ENCODE data around the gene DEPDC7. TPM values are rescaled to one million over a fixed set of nuclear protein-coding genes. Genes with fewer than 3 reads are reported as not detected.
"Not testable (repeated sequence)": the region's sequence is repeated elsewhere in the genome, so short reads cannot be mapped to it uniquely, and the experiment has no call there.

DEPDC7 gene
- total RNA-seq, 2 donors from 2014 or later: 8.3 to 8.6 TPM

- peak; percentile 61 for ATAC-seq
- DNase-seq; intact Hi-C loops (cut with DNase I, micrococcal nuclease): not testable (repeated sequence)
These were observed 34.1 kb downstream of the DEPDC7 start for GRCh38 chr11:33049565-33050408.

GRCh38 chr11:33052231-33052630, 36.6 kb downstream of the DEPDC7 start:
- no peak for ATAC-seq
- no peak for DNase-seq
- intact Hi-C loops (cut with DNase I, micrococcal nuclease): no loop called here

- ATAC-seq: no peak
- no peak for DNase-seq
- intact Hi-C loops (cut with DNase I, micrococcal nuclease): no loop called here
These were observed 39.7 kb downstream of the DEPDC7 start for GRCh38 chr11:33055375-33055774.

GRCh38 chr11:33057284-33057683, 41.6 kb downstream of the DEPDC7 start:
- intact Hi-C loops (cut with DNase I, micrococcal nuclease): no loop called here
- DNase-seq (no peak), ATAC-seq (no peak)

- ATAC-seq (no peak), DNase-seq (no peak)
- intact Hi-C loops (cut with DNase I, micrococcal nuclease): loop anchor here in 1 of 2 donors (5.0 kb wide), 1 partner anchor 102 kb away; no protein-coding TSS in a partner anchor
These were observed 43.8 kb downstream of the DEPDC7 start for GRCh38 chr11:33059331-33060007.

- DNase-seq (no peak), ATAC-seq (no peak)
- intact Hi-C loops (cut with DNase I, micrococcal nuclease): loop anchor here in 1 of 2 donors (5.0 kb wide), 1 partner anchor 103 kb away; no protein-coding TSS in a partner anchor
These were observed 44.6 kb downstream of the DEPDC7 start for GRCh38 chr11:33060271-33060670.

GRCh38 chr11:33062137-33062536, 46.5 kb downstream of the DEPDC7 start:
- intact Hi-C loops (cut with DNase I, micrococcal nuclease): loop anchor here in 1 of 2 donors (5.0 kb wide), 1 partner anchor 105 kb away; no protein-coding TSS in a partner anchor
- no peak for DNase-seq
- ATAC-seq: no peak

GRCh38 chr11:33063326-33063881, 47.7 kb downstream of the DEPDC7 start:
- intact Hi-C loops (cut with DNase I, micrococcal nuclease): loop anchor here in 1 of 2 donors (5.0 kb wide), 1 partner anchor 106 kb away; no protein-coding TSS in a partner anchor
- ATAC-seq (no peak), DNase-seq (no peak)

- no peak for ATAC-seq
- intact Hi-C loops (cut with DNase I, micrococcal nuclease): loop anchor here (2.0 to 5.0 kb wide), 2 partner anchors 103 to 107 kb away; no protein-coding TSS in a partner anchor
- DNase-seq: no peak
These were observed 48.6 kb downstream of the DEPDC7 start for GRCh38 chr11:33064033-33064825.

- intact Hi-C loops (cut with DNase I, micrococcal nuclease): loop anchor here (2.0 to 5.0 kb wide), 2 partner anchors 104 to 108 kb away; no protein-coding TSS in a partner anchor
- DNase-seq (no peak), ATAC-seq (no peak)
These were observed 49.2 kb downstream of the DEPDC7 start for GRCh38 chr11:33064866-33065265.

GRCh38 chr11:33065445-33066178, 49.9 kb downstream of the DEPDC7 start:
- peak; percentile 58 to 80 for DNase-seq
- peak; percentile 57 for ATAC-seq
- intact Hi-C loops (cut with DNase I, micrococcal nuclease): loop anchor here in 1 of 2 donors (2.0 kb wide), 1 partner anchor 105 kb away; no protein-coding TSS in a partner anchor

- intact Hi-C loops (cut with DNase I, micrococcal nuclease): no loop called here
- ATAC-seq (no peak), DNase-seq (no peak)
These were observed 51.6 kb downstream of the DEPDC7 start for GRCh38 chr11:33067294-33067693.

- no peak for DNase-seq
- no peak for ATAC-seq
- intact Hi-C loops (cut with DNase I, micrococcal nuclease): no loop called here
These were observed 53.1 kb downstream of the DEPDC7 start for GRCh38 chr11:33068611-33069340.

- ATAC-seq: no peak
- intact Hi-C loops (cut with DNase I, micrococcal nuclease): no loop called here
- no peak for DNase-seq
These were observed 56.8 kb downstream of the DEPDC7 start for GRCh38 chr11:33072465-33072864.
